HG02610 (cell line): ENCODE measurements around the gene BLTP3B.

Experiments
- ATAC-seq: cut with Tn5 transposase; IDR thresholded peaks from one replicate; pipeline ENCODE4 v1.9.1; 2021; ENCODE audit warnings: mild to moderate bottlenecking, moderate library complexity; ENCODE audit not compliant: unreplicated experiment

Gene BLTP3B

GRCh38 chr12:100163416-100164152, 20.9 kb upstream of the BLTP3B start:
- peak; percentile 100 for ATAC-seq

- no peak for ATAC-seq
Observed at GRCh38 chr12:100159391-100160104, 16.9 kb upstream of the BLTP3B start.

- ATAC-seq, result no peak
Observed at GRCh38 chr12:100158535-100158934, 15.9 kb upstream of the BLTP3B start.

DNA sequence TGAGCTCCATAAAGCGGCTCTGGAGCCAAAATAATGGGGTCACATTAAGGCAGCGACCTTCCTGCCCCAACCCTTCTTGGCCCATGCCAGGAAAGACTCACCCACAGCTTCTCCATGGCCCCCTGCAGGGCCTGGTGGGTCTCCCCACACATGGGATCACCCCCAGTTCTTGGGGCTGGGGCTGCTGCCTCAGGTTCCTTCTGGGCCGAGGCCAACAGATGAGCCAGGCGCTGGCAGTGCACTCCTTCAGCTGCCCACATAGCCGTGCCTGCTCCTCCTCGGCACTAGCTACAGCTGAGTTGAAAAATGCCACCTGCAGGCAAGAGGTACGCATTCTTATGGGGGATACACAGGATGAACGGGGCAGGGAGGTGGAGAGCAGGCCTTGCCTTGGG, 14.8 kb upstream of the BLTP3B start:
- no peak for ATAC-seq

DNA sequence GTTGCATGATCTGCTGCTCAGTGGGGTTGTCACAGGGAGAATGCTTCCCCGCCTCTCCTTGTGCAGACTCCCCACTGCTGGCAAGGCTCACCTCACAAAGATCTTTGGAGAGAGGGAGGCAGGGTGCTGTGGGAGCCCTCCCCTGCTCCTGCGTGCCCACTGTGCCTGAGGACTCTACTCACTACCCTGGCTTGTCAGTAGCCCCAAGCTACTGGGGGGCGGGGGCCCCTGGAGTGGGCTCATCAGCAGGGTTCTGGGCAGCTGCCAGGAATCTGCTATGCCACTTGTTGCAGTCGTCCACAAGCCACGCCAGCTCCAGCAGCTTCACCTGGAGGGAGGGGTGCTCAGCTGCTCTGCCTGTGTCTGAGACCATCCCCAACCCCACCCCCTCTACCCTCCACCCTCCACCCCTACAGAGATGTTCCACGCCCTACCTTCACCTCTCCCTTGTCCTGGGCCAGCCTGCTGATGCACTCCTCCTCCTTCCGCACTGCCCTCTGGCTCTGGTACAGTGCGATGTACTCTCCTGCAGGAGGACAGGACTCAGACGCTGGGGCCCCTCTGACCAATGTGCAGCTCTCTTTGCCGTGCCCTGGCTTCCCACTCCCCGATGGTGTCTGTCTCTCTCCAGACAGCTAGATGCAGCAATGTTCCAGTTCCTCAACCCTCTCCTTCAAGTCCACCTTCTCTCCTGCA, 14.2 kb upstream of the BLTP3B start:
- no peak for ATAC-seq

DNA sequence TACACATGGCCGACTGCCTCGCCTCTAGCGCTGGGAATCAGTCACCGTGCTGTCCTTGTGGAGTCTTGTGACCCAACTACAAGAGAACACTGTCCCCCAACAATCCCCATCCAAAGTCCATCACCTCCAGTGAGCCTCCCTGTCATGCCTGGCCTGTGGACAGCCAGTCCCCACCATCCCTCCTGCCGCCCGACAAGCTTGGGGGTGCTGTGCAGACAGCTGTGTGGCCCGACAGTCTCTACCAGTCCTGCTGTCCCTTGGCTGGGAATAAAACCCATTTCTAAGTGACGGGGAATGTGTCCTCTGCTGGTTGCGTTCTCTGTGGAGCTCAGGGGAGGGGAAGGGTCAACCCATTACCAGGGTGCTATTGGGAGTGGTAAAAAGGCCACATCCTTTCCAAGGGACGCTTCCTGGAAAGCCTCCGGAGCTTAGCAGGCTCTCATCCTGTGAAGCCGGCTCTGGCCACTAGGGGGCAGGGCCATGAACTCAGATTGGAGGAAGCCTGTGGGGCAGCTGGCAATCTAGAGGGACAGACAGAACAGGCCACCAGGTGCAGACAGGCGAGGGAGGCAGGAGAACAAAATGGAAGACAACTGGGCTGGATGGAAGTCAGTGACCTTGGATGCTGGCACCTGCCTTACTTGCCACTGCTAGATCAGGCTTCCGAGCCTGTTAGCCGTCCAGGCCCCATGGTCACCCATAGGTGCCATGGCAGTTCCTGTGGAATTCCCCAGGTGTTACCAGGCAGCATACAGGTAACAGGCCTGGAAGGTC, 12.0 kb upstream of the BLTP3B start:
- peak; percentile 78 for ATAC-seq

- ATAC-seq, result no peak
Observed at GRCh38 chr12:100153131-100153530, 10.5 kb upstream of the BLTP3B start.

- no peak for ATAC-seq
Observed at GRCh38 chr12:100151769-100152168, 9.1 kb upstream of the BLTP3B start.

GRCh38 chr12:100146252-100146651, 3.6 kb upstream of the BLTP3B start:
- ATAC-seq, result no peak

GRCh38 chr12:100145643-100146042, 3.0 kb upstream of the BLTP3B start:
- no peak for ATAC-seq

- peak; percentile 48 for ATAC-seq
Observed at GRCh38 chr12:100141998-100142850, 450 bp downstream of the BLTP3B start.

DNA sequence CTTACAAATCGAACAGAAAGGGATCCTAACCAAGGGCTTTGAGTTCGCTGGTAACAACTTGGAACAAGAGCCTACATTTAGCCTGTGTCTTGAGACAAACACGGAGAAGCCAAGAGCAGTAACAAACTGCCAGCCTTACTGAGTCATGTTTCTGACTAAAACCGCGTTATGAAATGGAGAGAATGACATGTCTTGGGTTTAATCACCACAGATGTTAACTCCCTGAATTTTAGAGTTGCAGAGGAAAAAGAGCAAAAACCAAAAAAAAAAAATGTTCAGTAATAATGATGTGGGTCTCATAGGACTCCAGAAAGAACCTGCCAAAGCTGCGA, 1.0 kb downstream of the BLTP3B start:
- peak; percentile 53 for ATAC-seq

- no peak for ATAC-seq
Observed at GRCh38 chr12:100138803-100139098, 3.9 kb downstream of the BLTP3B start.

DNA sequence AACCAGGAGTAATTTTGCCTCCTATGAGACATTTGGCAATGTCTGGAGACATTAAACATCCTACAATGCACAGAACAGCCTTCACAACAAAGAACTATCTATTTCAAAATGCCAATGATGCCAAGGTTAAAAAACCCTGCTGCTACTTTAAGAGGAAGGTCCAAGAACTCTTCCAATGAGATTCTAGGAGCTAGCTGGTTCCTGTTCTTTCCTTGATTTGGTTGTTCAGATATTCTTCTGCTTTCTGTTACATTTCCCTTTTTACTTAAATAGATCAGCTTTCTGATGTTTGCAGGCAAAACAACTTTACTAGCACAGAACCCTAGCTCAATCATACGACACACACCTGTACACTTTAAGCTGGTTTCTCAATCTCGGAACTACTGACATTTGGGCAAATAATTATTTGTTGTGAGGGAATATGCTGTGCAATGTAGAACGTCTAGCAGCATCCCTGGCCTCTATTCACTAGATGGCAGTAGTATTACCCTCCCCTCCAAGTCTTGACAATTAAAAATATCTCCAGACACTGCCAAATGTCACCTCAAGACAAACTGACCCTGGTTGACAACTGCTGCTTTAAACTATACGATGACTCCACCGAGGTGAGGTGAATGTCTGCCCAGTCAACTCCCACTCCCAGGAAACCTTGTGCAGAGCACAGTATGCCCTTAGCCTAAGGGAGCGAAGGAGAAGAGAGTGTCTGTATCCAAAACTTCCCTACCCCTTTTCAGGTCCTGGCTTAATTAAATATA, 4.4 kb downstream of the BLTP3B start:
- no peak for ATAC-seq

DNA sequence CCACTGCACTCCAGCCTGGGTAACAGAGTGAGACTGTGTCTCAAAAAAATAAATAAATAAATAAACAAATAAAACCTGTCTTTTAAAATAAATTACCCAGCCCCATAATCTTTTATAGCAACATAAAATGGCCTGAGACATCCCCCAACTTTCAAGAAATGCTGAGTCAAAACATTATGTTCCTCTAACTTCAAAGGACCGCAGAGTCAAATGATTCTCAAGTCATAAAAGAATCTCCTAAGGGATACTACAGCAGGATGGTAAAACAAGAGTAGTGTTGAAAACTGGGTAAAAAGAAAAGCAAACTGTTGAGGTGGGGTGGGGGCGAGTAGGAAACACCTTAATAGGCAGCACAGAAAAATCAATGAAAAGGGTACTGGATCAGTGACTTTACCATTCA, 9.5 kb downstream of the BLTP3B start:
- peak; percentile 46 for ATAC-seq

- ATAC-seq, result peak; percentile 47
Observed at GRCh38 chr12:100128512-100128908, 14.2 kb downstream of the BLTP3B start.

- peak; percentile 18 for ATAC-seq
Observed at GRCh38 chr12:100127766-100128511, 14.7 kb downstream of the BLTP3B start.

GRCh38 chr12:100123316-100124095, 19.2 kb downstream of the BLTP3B start:
- no peak for ATAC-seq
